HepG2 (cell line): Measurements from ENCODE around the gene CILP2. TPM values are rescaled to one million over a fixed set of nuclear protein-coding genes. Genes with fewer than 3 reads are reported as not detected.

Experiments used
- ATAC-seq: fragments of 200-7000 bp; cut with Tn5 transposase; 3 replicates; pipeline ENCODE4 v1.9.1; 2020; ENCODE audit warnings: mild to moderate bottlenecking, moderate library complexity
- BruUV-seq: library from RNA; stranded (reverse); fragments of 400-500 nt; replicated peaks from 2 replicates; lab custom pipeline; 2021; lab: Mats Ljungman, UMichigan
- CTCF ChIA-PET: fragments of 300-600 bp; formaldehyde crosslinking; extraction: SDS; loops from one replicate; lab custom pipeline; 2021; ENCODE audit warnings: low total read pairs, inconsistent platforms, low intra/inter-chr PET ratio; lab: Yijun Ruan, JAX
- POLR2A ChIA-PET: fragments of 350-600 bp; sonication (Branson Sonifier 250); formaldehyde crosslinking; loops from one replicate; lab custom pipeline; 2020; ENCODE audit warnings: antibody characterized with exemption, inconsistent platforms; lab: Yijun Ruan, JAX
- DNase-seq: peaks from one replicate; pipeline ENCODE4 v3.0.0-alpha.2; 2015; ENCODE audit warnings: low spot score
- FAIRE-seq: peaks from 3 replicates; lab custom pipeline; 2011; peaks lifted over from hg19 to GRCh38; lab: Jason Lieb, UNC
- H2AFZ ChIP-seq: one replicate; pipeline ENCODE4 v1.6.1; 2011; ENCODE audit warnings: low read length, inconsistent platforms
- H3K27ac ChIP-seq: fragments of 300-600 bp; 3 replicates; pipeline ENCODE4 v1.8.0; 2011; ENCODE audit warnings: mixed run types, mild to moderate bottlenecking, mixed read lengths, low read length, inconsistent platforms; ENCODE audit not compliant: insufficient read depth; ENCODE audit errors: extremely low read length
- H3K27me3 ChIP-seq, 2 experiments: fragments of 200-600 bp in 1 of 2; 2 replicates in 1 of 2; 3 replicates in 1 of 2; pipeline versions ENCODE4 v1.6.0 to v1.8.0; 2011; ENCODE audit warnings: low read length in 2 of 2, mild to moderate bottlenecking in 2 of 2, moderate library complexity in 2 of 2, inconsistent platforms in 1 of 2; ENCODE audit not compliant: insufficient read depth in 2 of 2, control insufficient read depth in 1 of 2
- H3K36me3 ChIP-seq, 2 experiments: fragments of 200-600 bp in 1 of 2; replicated peaks in 1 of 2; 2 replicates in 1 of 2; 3 replicates in 1 of 2; pipeline versions ENCODE4 v1.5.1 to v1.8.0; 2011; ENCODE audit warnings: low read length in 2 of 2, inconsistent platforms in 1 of 2; ENCODE audit not compliant: insufficient read depth in 2 of 2, control insufficient read depth in 1 of 2
- H3K4me1 ChIP-seq: 2 replicates; pipeline ENCODE4 v1.5.1; 2012; ENCODE audit warnings: low read length, inconsistent platforms; ENCODE audit not compliant: insufficient read depth
- H3K4me2 ChIP-seq: 2 replicates; pipeline ENCODE4 v1.6.0; 2011; ENCODE audit warnings: low read depth, low read length, inconsistent platforms
- H3K4me3 ChIP-seq, 3 experiments: fragments of 200-600 bp in 1 of 3; sonication (generic), shearing (Covaris generic) in 1 of 3; replicated peaks in 1 of 3; 2 replicates each; pipeline ENCODE4 v1.5.1; 2011 to 2016; ENCODE audit warnings: low read length in 3 of 3, inconsistent platforms in 2 of 3, low read depth in 2 of 3, mild to moderate bottlenecking in 2 of 3, control low read depth in 1 of 3, mixed read lengths in 1 of 3; ENCODE audit not compliant: insufficient read depth in 1 of 3
- H3K79me2 ChIP-seq: one replicate; pipeline ENCODE4 v1.6.1; 2011; ENCODE audit warnings: low read length, inconsistent platforms; ENCODE audit not compliant: insufficient read depth
- H3K9ac ChIP-seq: 2 replicates; pipeline ENCODE4 v1.6.0; 2011; ENCODE audit warnings: mild to moderate bottlenecking, low read depth, low read length, inconsistent platforms; ENCODE audit not compliant: insufficient read depth
- H3K9me3 ChIP-seq: 2 replicates; pipeline ENCODE4 v1.5.1; 2012; ENCODE audit warnings: mild to moderate bottlenecking, low read length
- H4K20me1 ChIP-seq: 2 replicates; pipeline ENCODE4 v1.6.0; 2011; ENCODE audit warnings: inconsistent platforms, mild to moderate bottlenecking, low read length, moderate library complexity; ENCODE audit not compliant: insufficient read depth
- FOXA3 ChIP-seq: IDR thresholded peaks from 2 replicates; pipeline ENCODE4 v1.6.1; 2016; ENCODE audit warnings: missing genetic modification reagents, missing compliant biosample characterization
- HES4 ChIP-seq: sonication (generic); formaldehyde crosslinking; IDR thresholded peaks from 2 replicates; pipeline ENCODE4 v1.9.0; 2021; ENCODE audit warnings: mild to moderate bottlenecking, missing genetic modification reagents, borderline replicate concordance
- IRX3 ChIP-seq: sonication (generic); formaldehyde crosslinking; IDR thresholded peaks from 2 replicates; pipeline ENCODE4 v1.8.1; 2023; ENCODE audit warnings: mild to moderate bottlenecking, low read depth, missing genetic modification reagents, borderline replicate concordance
- KAT7 ChIP-seq: IDR thresholded peaks from 2 replicates; pipeline ENCODE4 v1.6.1; 2018; ENCODE audit warnings: borderline replicate concordance, missing compliant biosample characterization
- MIER3 ChIP-seq: IDR thresholded peaks from 2 replicates; pipeline ENCODE4 v1.6.1; 2016; ENCODE audit warnings: missing compliant biosample characterization, borderline replicate concordance
- RBM22 ChIP-seq: fragments of 200-400 bp; formaldehyde crosslinking; optimal IDR thresholded peaks from 2 replicates; pipeline ENCODE3; 2017; ENCODE audit warnings: mild to moderate bottlenecking, low read length, moderate library complexity
- ZNF563 ChIP-seq: sonication (generic); formaldehyde crosslinking; IDR thresholded peaks from 2 replicates; pipeline ENCODE4 v1.8.0; 2022; ENCODE audit warnings: mild to moderate bottlenecking, moderate library complexity, missing genetic modification reagents
- WGBS: methylation state at CpG from one replicate; pipeline ENCODE4 v1.1.6; 2017; ENCODE audit warnings: low lambda C conversion rate; 5-methylcytosine and 5-hydroxymethylcytosine counted together
- in situ Hi-C: cut with HindIII; loops from 2 replicates; pipeline ENCODE4 v1.10.0; 2017; ENCODE audit warnings: low pct_unique_long_range_greater_than_20kb; ENCODE audit not compliant: extremely low pct_ligation_motif_present
- intact Hi-C: fragments of 100-400 bp; cut with micrococcal nuclease; formaldehyde crosslinking; loops from one replicate; pipeline ENCODE4 v1.10.0; 2022; ENCODE audit not compliant: unreplicated experiment
- polyA plus RNA-seq, 8 experiments: library from polyadenylated mRNA; depleted of rRNA in 3 of 8; stranded (reverse) in 7 of 8; unstranded in 1 of 8; fragments of >200 nt; fragmentation: Illumina TruSeq in 4 of 8; extraction: Trizol in 4 of 8; gene quantifications; 2 replicates each; pipeline versions ENCODE4 v1.2.1 to v1.2.3, GENCODE V29; 2011 to 2016; ENCODE audit warnings: low read depth in 4 of 8, missing spikeins in 1 of 8, mixed read lengths in 1 of 8; ENCODE audit not compliant: insufficient read depth in 1 of 8
- total RNA-seq, 5 experiments: library from RNA; depleted of rRNA; stranded (reverse); fragments of >200 nt; fragmentation: Illumina TruSeq; extraction: Trizol; gene quantifications; 2 replicates each; pipeline ENCODE4 v1.2.3, GENCODE V29; 2016; ENCODE audit warnings: low read depth in 1 of 5
- TF ChIP-seq, protein P1 (sequence below): sonication (generic); IDR thresholded peaks from 2 replicates; pipeline ENCODE4 v1.6.1; 2016; ENCODE audit warnings: low read depth, borderline replicate concordance

The CILP2 gene
- total and polyA plus RNA-seq, 2 of the 13 experiments (the other 11 are each of a cell fraction or from before 2014, with no cell fraction given), result 0.09 to 0.37 TPM

DNA sequence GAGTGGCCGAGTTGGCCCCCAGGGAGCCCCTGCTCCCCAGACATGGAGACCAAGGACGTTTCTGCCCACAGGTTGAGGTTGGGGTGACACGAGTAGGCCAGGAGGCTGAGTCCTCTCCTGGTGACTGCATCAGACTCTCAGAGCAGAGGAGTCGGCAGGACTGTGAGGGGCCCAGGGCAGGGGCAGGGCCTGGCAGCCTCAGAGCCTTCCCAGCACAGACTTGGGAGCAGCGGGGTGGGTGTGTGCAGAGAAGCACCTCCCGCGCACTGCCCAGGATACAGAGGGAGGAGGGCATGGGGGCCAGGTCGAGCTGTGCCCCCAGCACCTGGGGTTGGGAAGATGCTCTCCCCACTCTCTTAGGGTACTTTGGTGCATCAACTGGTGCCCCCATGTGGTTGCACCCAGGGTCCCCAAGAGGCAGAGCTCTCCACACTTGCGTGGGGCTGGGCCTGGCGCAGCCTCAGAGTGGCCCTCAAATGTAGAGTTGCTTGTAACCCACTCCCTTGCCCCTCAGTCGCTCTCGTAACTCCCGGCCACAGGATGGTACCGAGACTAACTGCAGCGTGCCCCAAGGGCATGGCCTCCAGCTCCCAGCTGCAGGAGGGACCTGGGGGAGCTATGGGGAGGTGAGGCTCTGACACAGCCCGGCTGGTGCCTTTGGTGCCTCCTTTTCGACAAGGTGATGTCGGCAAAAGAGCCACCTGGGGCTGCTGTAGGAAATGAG is 38.6 kb upstream of the CILP2 start:
- Histone ChIP-seq H3K9me3 (no peaks in the 10 kb centered on the region), H3K27ac (no peak overlapping the region), H3K36me3 (peaks cover 27 to 91% of the 10 kb centered on the region in 2 experiments; a peak in 4 of 5 replicates), H3K4me1 (no peaks in the 10 kb centered on the region), H3K79me2 (no peaks in the 10 kb centered on the region), H3K27me3 (no peaks in the 10 kb centered on the region)
- ATAC-seq (no peak; the same call in 2 of the 3 replicates), DNase-seq (no peak), FAIRE-seq (no peak)
- in situ Hi-C loops, result no loop called here
- ChIA-PET CTCF (no interaction called here), POLR2A (no interaction called here)
- WGBS, result 85% methylated on average over 3 of the region's 18 CpGs
- TF ChIP-seq KAT7 (CRISPR knock-in tag) (no peak), RBM22 (peak; percentile 71), HES4 (CRISPR knock-in tag) (no peak), ZNF563 (no peak), MIER3 (no peak), IRX3 (CRISPR knock-in tag) (no peak), FOXA3 (no peak)
- TF ChIP-seq, protein P1, sequence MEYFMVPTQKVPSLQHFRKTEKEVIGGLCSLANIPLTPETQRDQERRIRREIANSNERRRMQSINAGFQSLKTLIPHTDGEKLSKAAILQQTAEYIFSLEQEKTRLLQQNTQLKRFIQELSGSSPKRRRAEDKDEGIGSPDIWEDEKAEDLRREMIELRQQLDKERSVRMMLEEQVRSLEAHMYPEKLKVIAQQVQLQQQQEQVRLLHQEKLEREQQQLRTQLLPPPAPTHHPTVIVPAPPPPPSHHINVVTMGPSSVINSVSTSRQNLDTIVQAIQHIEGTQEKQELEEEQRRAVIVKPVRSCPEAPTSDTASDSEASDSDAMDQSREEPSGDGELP, result no peak
- TF ChIP-seq, all 625 proteins: peak for 1
- no peak overlapping the region for H3K4me2 ChIP-seq
- intact Hi-C loops, result no loop called here
- H4K20me1 ChIP-seq, result no peaks in the 10 kb centered on the region
- H3K4me3 ChIP-seq, result no peak overlapping the region
- no peak overlapping the region for H2AFZ ChIP-seq
- BruUV-seq, result no TSS peak
- H3K9ac ChIP-seq, result no peak overlapping the region
